Endothelial cell of umbilical vein (primary cell): ENCODE data around the gene MDN1. TPM values are rescaled to one million over a fixed set of nuclear protein-coding genes. Genes with fewer than 3 reads are reported as not detected.

ENCODE experiments used
- BruUV-seq: library from RNA; stranded (reverse); fragments of 400-500 nt; replicated peaks from 2 replicates; lab custom pipeline; 2021; lab: Mats Ljungman, UMichigan
- CTCF ChIA-PET: fragments of 300-600, 350-600 bp; sonication (Branson Sonifier 250); formaldehyde crosslinking; loops from one replicate; lab custom pipeline; 2021; ENCODE audit warnings: antibody characterized with exemption, inconsistent platforms; lab: Charles Lee
- POLR2A ChIA-PET: fragments of 300-600, 350-600 bp; sonication (Branson Sonifier 250); formaldehyde crosslinking; loops from one replicate; lab custom pipeline; 2021; ENCODE audit warnings: antibody characterized with exemption, inconsistent platforms; lab: Charles Lee
- DNase-seq: peaks from one replicate; pipeline ENCODE4 v3.0.0-alpha.2; 2011; ENCODE audit warnings: low read depth, low spot score
- FAIRE-seq: peaks from 2 replicates; lab custom pipeline; 2011; peaks lifted over from hg19 to GRCh38; lab: Jason Lieb, UNC
- H2AFZ ChIP-seq: 2 replicates; pipeline ENCODE4 v1.6.0; 2012; ENCODE audit warnings: low read depth, low read length, control low read depth, inconsistent platforms
- H3K27ac ChIP-seq: 2 replicates; pipeline ENCODE4 v1.5.1; 2011; ENCODE audit warnings: low read depth, mild to moderate bottlenecking, control low read depth, low read length, moderate library complexity; ENCODE audit not compliant: insufficient read depth
- H3K27me3 ChIP-seq, 2 experiments: 2 replicates each; pipeline versions ENCODE4 v1.6.0 to v1.6.1; 2011; ENCODE audit warnings: low read length in 2 of 2, mixed read lengths in 1 of 2; ENCODE audit not compliant: control insufficient read depth in 2 of 2, insufficient read depth in 2 of 2
- H3K36me3 ChIP-seq, 2 experiments: 2 replicates in 1 of 2; 3 replicates in 1 of 2; pipeline ENCODE4 v1.5.1; 2011; ENCODE audit warnings: low read length in 2 of 2, mild to moderate bottlenecking in 1 of 2, moderate library complexity in 1 of 2; ENCODE audit not compliant: control insufficient read depth in 2 of 2, insufficient read depth in 2 of 2; ENCODE audit errors: extremely low read depth in 1 of 2
- H3K4me1 ChIP-seq: 3 replicates; pipeline ENCODE4 v1.5.1; 2011; ENCODE audit warnings: mild to moderate bottlenecking, low read length; ENCODE audit not compliant: control insufficient read depth, insufficient read depth; ENCODE audit errors: extremely low read depth
- H3K4me2 ChIP-seq: 2 replicates; pipeline ENCODE4 v1.6.1; 2011; ENCODE audit warnings: low read length, control low read depth, mixed read lengths; ENCODE audit not compliant: insufficient read depth
- H3K4me3 ChIP-seq, 3 experiments: fragments of 200-600 bp in 1 of 3; sonication (generic), shearing (Covaris generic) in 1 of 3; replicated peaks in 1 of 3; 2 replicates each; pipeline ENCODE4 v1.5.1; 2011 to 2016; ENCODE audit warnings: control low read depth in 3 of 3, low read length in 3 of 3, mild to moderate bottlenecking in 2 of 3, inconsistent platforms in 1 of 3, low read depth in 1 of 3, moderate library complexity in 1 of 3; ENCODE audit not compliant: insufficient read depth in 1 of 3
- H3K79me2 ChIP-seq: 2 replicates; pipeline ENCODE4 v1.6.0; 2012; ENCODE audit warnings: low read length, inconsistent platforms; ENCODE audit not compliant: control insufficient read depth, insufficient read depth
- H3K9ac ChIP-seq: replicated peaks from 2 replicates; pipeline ENCODE3; 2011; ENCODE audit warnings: low read length, control low read depth; ENCODE audit not compliant: insufficient read depth; ENCODE audit errors: extremely low read depth
- H3K9me1 ChIP-seq: replicated peaks from 3 replicates; pipeline ENCODE4 v1.6.0; 2011; ENCODE audit warnings: mild to moderate bottlenecking, low read length; ENCODE audit not compliant: control insufficient read depth, insufficient read depth; ENCODE audit errors: extremely low read depth
- H3K9me3 ChIP-seq: replicated peaks from 2 replicates; pipeline ENCODE4 v1.5.1; 2012; ENCODE audit warnings: low read length, inconsistent platforms; ENCODE audit not compliant: control insufficient read depth, insufficient read depth
- H4K20me1 ChIP-seq: replicated peaks from 2 replicates; pipeline ENCODE3; 2011; ENCODE audit warnings: mild to moderate bottlenecking, low read length; ENCODE audit not compliant: control insufficient read depth, insufficient read depth; ENCODE audit errors: extremely low read depth
- CTCF ChIP-seq, 2 donors: IDR thresholded peaks; 1 replicate in 1 of 2; 2 replicates in 1 of 2; pipeline ENCODE4 v1.5.1; 2011; ENCODE audit warnings: low read length in 2 of 2, mild to moderate bottlenecking in 2 of 2, moderate library complexity in 2 of 2, control low read depth in 1 of 2, inconsistent platforms in 1 of 2, low read depth in 1 of 2; ENCODE audit not compliant: insufficient read depth in 1 of 2; ENCODE audit errors: extremely low read depth in 1 of 2
- EZH2 ChIP-seq: IDR thresholded peaks from 2 replicates; pipeline ENCODE4 v1.6.1; 2012; ENCODE audit warnings: borderline replicate concordance, low read depth, mild to moderate bottlenecking, moderate library complexity, low read length, inconsistent platforms; ENCODE audit not compliant: severe bottlenecking
- FOS ChIP-seq: IDR thresholded peaks from 2 replicates; pipeline ENCODE4 v1.6.1; 2011; ENCODE audit warnings: mild to moderate bottlenecking, low read length, moderate library complexity, borderline replicate concordance; ENCODE audit not compliant: insufficient read depth
- GATA2 ChIP-seq: IDR thresholded peaks from 2 replicates; pipeline ENCODE4 v1.7.0; 2011; ENCODE audit warnings: low read depth, mild to moderate bottlenecking, moderate library complexity, mixed read lengths, low read length; ENCODE audit not compliant: insufficient read length, insufficient read depth
- JUN ChIP-seq: IDR thresholded peaks from 2 replicates; pipeline ENCODE4 v1.6.1; 2011; ENCODE audit warnings: borderline replicate concordance, low read depth; ENCODE audit not compliant: insufficient read length, insufficient read depth
- MAX ChIP-seq: IDR thresholded peaks from 2 replicates; pipeline ENCODE4 v1.6.1; 2011; ENCODE audit not compliant: insufficient read depth, insufficient read length
- MYC ChIP-seq: IDR thresholded peaks from one replicate; pipeline ENCODE4 v1.6.1; 2011; ENCODE audit warnings: mild to moderate bottlenecking, low read depth, low read length
- POLR2A ChIP-seq: IDR thresholded peaks from 2 replicates; pipeline ENCODE4 v1.6.1; 2012; ENCODE audit warnings: low read depth, mild to moderate bottlenecking, control low read depth, low read length
- POLR2AphosphoS5 ChIP-seq: IDR thresholded peaks from 2 replicates; pipeline ENCODE4 v1.6.1; 2012; ENCODE audit warnings: low read depth, mild to moderate bottlenecking, control low read depth, low read length, moderate library complexity; ENCODE audit not compliant: insufficient read depth
- dilution Hi-C: fragments of 300-500 bp; cut with MboI; formaldehyde crosslinking; loops from one replicate; pipeline ENCODE4 v1.15.0; 2019; ENCODE audit warnings: low sequenced_read_pairs; ENCODE audit not compliant: extremely low pct_ligation_motif_present
- intact Hi-C: fragments of 100-400 bp; cut with micrococcal nuclease; formaldehyde crosslinking; loops from one replicate; pipeline ENCODE4 v1.10.0; 2022
- polyA plus RNA-seq, 4 experiments: library from polyadenylated mRNA; depleted of rRNA in 3 of 4; stranded (reverse) in 3 of 4; unstranded in 1 of 4; fragments of >200 nt; gene quantifications; 2 replicates each; pipeline versions ENCODE4 v1.2.1 to v1.2.3, GENCODE V29; 2011 to 2012; ENCODE audit warnings: missing spikeins in 1 of 4
- total RNA-seq: library from RNA; stranded (reverse); gene quantifications from 2 replicates; pipeline ENCODE4 v1.2.3, GENCODE V29; 2021

The MDN1 gene
- total and polyA plus RNA-seq, 2 donors (not counting 3 experiments of a cell fraction or from before 2014, with no cell fraction given): 9.2 to 39.6 TPM

GRCh38 chr6:89649682-89650081, 169.9 kb downstream of the MDN1 start:
- H3K36me3 ChIP-seq: peaks cover 18 to 19% of the 10 kb centered on the region in 2 experiments
- no peak for FAIRE-seq
- TF ChIP-seq MYC: no peak
- no peak for TF ChIP-seq POLR2AphosphoS5
- no peak for TF ChIP-seq FOS
- no peak for TF ChIP-seq POLR2A
- TF ChIP-seq MAX: no peak
- no peak for TF ChIP-seq EZH2
- no peak for TF ChIP-seq CTCF (IDR thresholded peaks at IDR 0.05; ENCODE audit: extremely low read depth in 1 of 2, insufficient read depth in 1 of 2, low read depth in 1 of 2, low read length in 2 of 2)
- no peak for TF ChIP-seq GATA2
- TF ChIP-seq JUN: no peak
- no peak overlapping the region for H3K4me3 ChIP-seq
- CTCF ChIA-PET: interaction anchor here (1.6 kb wide), 1 partner anchor 9 kb away, joined by 3 read pairs; no protein-coding TSS in a partner anchor
- no peaks in the 10 kb centered on the region for H3K79me2 ChIP-seq
- dilution Hi-C loops (no loop called here), intact Hi-C loops (no loop called here)
- no peak overlapping the region for H3K4me2 ChIP-seq
- no peak overlapping the region for H2AFZ ChIP-seq
- no peaks in the 10 kb centered on the region for H3K9me3 ChIP-seq
- no peak for DNase-seq
- H3K27me3 ChIP-seq: no peaks in the 10 kb centered on the region
- H3K27ac ChIP-seq: no peak overlapping the region
- no TSS peak for BruUV-seq
- no peak overlapping the region for H3K9ac ChIP-seq
- H3K9me1 ChIP-seq: no peaks in the 10 kb centered on the region
- POLR2A ChIA-PET: no interaction called here
- H3K4me1 ChIP-seq: peaks cover under 1% of the 10 kb centered on the region
- no peaks in the 10 kb centered on the region for H4K20me1 ChIP-seq
